Astrocyte (in vitro differentiated cells and primary cell): ENCODE results near the gene MET. TPM values are rescaled to one million over a fixed set of nuclear protein-coding genes. Genes with fewer than 3 reads are reported as not detected.

Experiments used
- DNase-seq: peaks from one replicate; pipeline ENCODE4 v3.0.0-alpha.2; 2010; ENCODE audit warnings: low read depth
- FAIRE-seq: peaks from 2 replicates; lab custom pipeline; 2011; peaks lifted over from hg19 to GRCh38; lab: Jason Lieb, UNC
- H2AFZ ChIP-seq: 2 replicates; pipeline ENCODE4 v1.6.0; 2012; ENCODE audit warnings: low read depth, low read length, inconsistent platforms
- H3K27ac ChIP-seq: 2 replicates; pipeline ENCODE4 v1.5.1; 2011; ENCODE audit warnings: low read depth, low read length, inconsistent platforms
- H3K27me3 ChIP-seq: 2 replicates; pipeline ENCODE4 v1.6.0; 2011; ENCODE audit warnings: low read length, inconsistent platforms; ENCODE audit not compliant: insufficient read depth
- H3K36me3 ChIP-seq: 2 replicates; pipeline ENCODE4 v1.5.1; 2011; ENCODE audit warnings: low read length, inconsistent platforms; ENCODE audit not compliant: insufficient read depth
- H3K4me1 ChIP-seq: 2 replicates; pipeline ENCODE4 v1.5.1; 2011; ENCODE audit warnings: low read length, inconsistent platforms; ENCODE audit not compliant: insufficient read depth
- H3K4me2 ChIP-seq: 2 replicates; pipeline ENCODE4 v1.6.0; 2012; ENCODE audit warnings: low read length, inconsistent platforms
- H3K4me3 ChIP-seq: 2 replicates; pipeline ENCODE4 v1.5.1; 2011; ENCODE audit warnings: low read depth, mild to moderate bottlenecking, low read length, inconsistent platforms; ENCODE audit not compliant: insufficient read depth
- H3K79me2 ChIP-seq: 2 replicates; pipeline ENCODE4 v1.6.0; 2012; ENCODE audit warnings: mild to moderate bottlenecking, low read length, inconsistent platforms; ENCODE audit not compliant: insufficient read depth
- H3K9ac ChIP-seq: 2 replicates; pipeline ENCODE4 v1.6.0; 2012; ENCODE audit warnings: mild to moderate bottlenecking, low read length, inconsistent platforms
- H3K9me3 ChIP-seq: 2 replicates; pipeline ENCODE4 v1.5.1; 2012; ENCODE audit warnings: low read depth, mild to moderate bottlenecking, low read length, inconsistent platforms; ENCODE audit not compliant: insufficient read depth
- H4K20me1 ChIP-seq: 2 replicates; pipeline ENCODE4 v1.6.0; 2012; ENCODE audit warnings: low read length, inconsistent platforms; ENCODE audit not compliant: insufficient read depth
- H3K27ac Mint-ChIP-seq: one replicate; pipeline ENCODE4 v1.8.0; 2021; ENCODE audit warnings: mild to moderate bottlenecking, mixed read lengths; ENCODE audit not compliant: unreplicated experiment
- H3K27me3 Mint-ChIP-seq: one replicate; pipeline ENCODE4 v1.8.0; 2021; ENCODE audit warnings: low read depth, mixed read lengths; ENCODE audit not compliant: unreplicated experiment
- H3K36me3 Mint-ChIP-seq: one replicate; pipeline ENCODE4 v1.8.0; 2021; ENCODE audit warnings: low read depth, mixed read lengths; ENCODE audit not compliant: unreplicated experiment
- H3K4me1 Mint-ChIP-seq: one replicate; pipeline ENCODE4 v1.8.0; 2021; ENCODE audit warnings: low read depth, mixed read lengths; ENCODE audit not compliant: unreplicated experiment
- H3K4me3 Mint-ChIP-seq: one replicate; pipeline ENCODE4 v1.8.0; 2021; ENCODE audit warnings: mild to moderate bottlenecking, moderate library complexity, mixed read lengths; ENCODE audit not compliant: unreplicated experiment
- H3K9me3 Mint-ChIP-seq: one replicate; pipeline ENCODE4 v1.8.0; 2021; ENCODE audit warnings: mild to moderate bottlenecking, mixed read lengths; ENCODE audit not compliant: unreplicated experiment
- EZH2 ChIP-seq: IDR thresholded peaks from 2 replicates; pipeline ENCODE4 v1.6.1; 2012; ENCODE audit warnings: mild to moderate bottlenecking, low read length, inconsistent platforms; ENCODE audit not compliant: insufficient read depth
- total RNA-seq: library from RNA; stranded (reverse); gene quantifications from 2 replicates; pipeline ENCODE4 v1.2.1, GENCODE V29; 2021
- TF ChIP-seq, protein P1 (sequence below): IDR thresholded peaks from 2 replicates; pipeline ENCODE4 v1.5.1; 2011; ENCODE audit warnings: low read depth, mild to moderate bottlenecking, inconsistent platforms, low read length, moderate library complexity; ENCODE audit not compliant: insufficient read depth

Gene MET
- total RNA-seq, 1 donor from 2014 or later: 8.2 TPM

DNA sequence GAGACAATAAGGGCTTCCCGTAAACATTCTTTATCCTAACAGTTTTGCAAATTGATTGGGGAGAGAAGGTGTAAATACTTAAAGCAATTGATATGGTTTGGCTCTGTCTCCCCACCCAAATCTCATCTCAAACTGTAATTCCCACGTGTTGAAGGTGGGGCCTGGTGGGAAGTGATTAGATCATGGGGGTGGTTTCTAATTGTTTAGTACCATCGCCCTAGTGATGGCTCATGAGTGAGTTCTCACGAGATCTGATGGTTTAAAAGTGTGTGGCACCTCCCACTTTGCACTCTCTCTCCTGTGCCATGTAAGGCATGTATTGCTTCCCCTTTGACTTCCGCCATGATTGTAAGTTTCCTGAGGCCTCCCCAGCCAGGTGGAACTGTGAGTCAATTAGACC, 168.3 kb downstream of the MET start:
- Histone ChIP-seq H3K4me2 (no peak overlapping the region), H2AFZ (no peak overlapping the region), H3K9me3 (no peaks in the 10 kb centered on the region), H3K4me3 (no peak overlapping the region), H3K27ac (no peak overlapping the region), H3K79me2 (no peaks in the 10 kb centered on the region), H3K9ac (no peak overlapping the region), H3K36me3 (no peaks in the 10 kb centered on the region), H3K27me3 (no peaks in the 10 kb centered on the region), H4K20me1 (no peaks in the 10 kb centered on the region), H3K4me1 (no peaks in the 10 kb centered on the region)
- H3K27ac Mint-ChIP-seq: no peak overlapping the region
- FAIRE-seq: no peak
- no peaks in the 10 kb centered on the region for H3K36me3 Mint-ChIP-seq
- TF ChIP-seq, protein P1, sequence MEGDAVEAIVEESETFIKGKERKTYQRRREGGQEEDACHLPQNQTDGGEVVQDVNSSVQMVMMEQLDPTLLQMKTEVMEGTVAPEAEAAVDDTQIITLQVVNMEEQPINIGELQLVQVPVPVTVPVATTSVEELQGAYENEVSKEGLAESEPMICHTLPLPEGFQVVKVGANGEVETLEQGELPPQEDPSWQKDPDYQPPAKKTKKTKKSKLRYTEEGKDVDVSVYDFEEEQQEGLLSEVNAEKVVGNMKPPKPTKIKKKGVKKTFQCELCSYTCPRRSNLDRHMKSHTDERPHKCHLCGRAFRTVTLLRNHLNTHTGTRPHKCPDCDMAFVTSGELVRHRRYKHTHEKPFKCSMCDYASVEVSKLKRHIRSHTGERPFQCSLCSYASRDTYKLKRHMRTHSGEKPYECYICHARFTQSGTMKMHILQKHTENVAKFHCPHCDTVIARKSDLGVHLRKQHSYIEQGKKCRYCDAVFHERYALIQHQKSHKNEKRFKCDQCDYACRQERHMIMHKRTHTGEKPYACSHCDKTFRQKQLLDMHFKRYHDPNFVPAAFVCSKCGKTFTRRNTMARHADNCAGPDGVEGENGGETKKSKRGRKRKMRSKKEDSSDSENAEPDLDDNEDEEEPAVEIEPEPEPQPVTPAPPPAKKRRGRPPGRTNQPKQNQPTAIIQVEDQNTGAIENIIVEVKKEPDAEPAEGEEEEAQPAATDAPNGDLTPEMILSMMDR: no peak
- TF ChIP-seq EZH2: no peak
- H3K27me3 Mint-ChIP-seq: peaks cover 5% of the 10 kb centered on the region
- no peaks in the 10 kb centered on the region for H3K4me1 Mint-ChIP-seq
- no peak for DNase-seq
- peaks cover 2% of the 10 kb centered on the region for H3K9me3 Mint-ChIP-seq
- no peak overlapping the region for H3K4me3 Mint-ChIP-seq

- no peak for DNase-seq
- no peak for FAIRE-seq
- H3K27me3 Mint-ChIP-seq: peaks cover 5% of the 10 kb centered on the region
- Histone ChIP-seq H3K9me3 (no peaks in the 10 kb centered on the region), H2AFZ (no peak overlapping the region), H3K4me1 (no peaks in the 10 kb centered on the region), H3K36me3 (no peaks in the 10 kb centered on the region), H3K27me3 (no peaks in the 10 kb centered on the region), H3K79me2 (no peaks in the 10 kb centered on the region), H3K4me2 (no peak overlapping the region), H3K9ac (no peak overlapping the region), H4K20me1 (no peaks in the 10 kb centered on the region), H3K27ac (no peak overlapping the region), H3K4me3 (no peak overlapping the region)
- TF ChIP-seq, protein P1: no peak
- no peak for TF ChIP-seq EZH2
- peaks cover 2% of the 10 kb centered on the region for H3K9me3 Mint-ChIP-seq
- H3K36me3 Mint-ChIP-seq: no peaks in the 10 kb centered on the region
- no peak overlapping the region for H3K27ac Mint-ChIP-seq
- H3K4me1 Mint-ChIP-seq: no peaks in the 10 kb centered on the region
- H3K4me3 Mint-ChIP-seq: no peak overlapping the region
Observed at GRCh38 chr7:116842371-116842770, 170.4 kb downstream of the MET start.

GRCh38 chr7:116843378-116843777, 171.4 kb downstream of the MET start:
- no peak for FAIRE-seq
- Histone ChIP-seq H4K20me1 (no peaks in the 10 kb centered on the region), H3K27me3 (no peaks in the 10 kb centered on the region), H2AFZ (no peak overlapping the region), H3K9me3 (no peaks in the 10 kb centered on the region), H3K79me2 (no peaks in the 10 kb centered on the region), H3K27ac (no peak overlapping the region), H3K9ac (no peak overlapping the region), H3K4me3 (no peak overlapping the region), H3K4me2 (no peak overlapping the region), H3K4me1 (no peaks in the 10 kb centered on the region), H3K36me3 (no peaks in the 10 kb centered on the region)
- H3K27ac Mint-ChIP-seq: no peak overlapping the region
- H3K9me3 Mint-ChIP-seq: peaks cover 2% of the 10 kb centered on the region
- TF ChIP-seq, protein P1: no peak
- no peak for TF ChIP-seq EZH2
- no peaks in the 10 kb centered on the region for H3K36me3 Mint-ChIP-seq
- no peak overlapping the region for H3K4me3 Mint-ChIP-seq
- DNase-seq: no peak
- peaks cover 5% of the 10 kb centered on the region for H3K27me3 Mint-ChIP-seq
- no peaks in the 10 kb centered on the region for H3K4me1 Mint-ChIP-seq

Other genes with a start within 250 kb of the MET start
- gene CAV2, start 172.5 kb upstream of the MET start, total RNA-seq: 152 and 161 TPM in 2 replicates
- 384 and 472 TPM in 2 replicates for gene CAV1, start 147.2 kb upstream of the MET start, total RNA-seq
- 228 and 261 TPM in 2 replicates for gene CAPZA2, start 190.4 kb downstream of the MET start, total RNA-seq